ENCODE measurements around the gene PSMB5.

GRCh38 chr14:23071921-23072539, 37.3 kb upstream of the PSMB5 start:
- TF ChIP-seq CTCF (IDR thresholded peaks at IDR 0.05; ENCODE audit: low read depth, low read length), result no peak
- TF ChIP-seq EZH2phosphoT487 (IDR thresholded peaks at IDR 0.05; ENCODE audit: low read depth), result no peak
